ENCODE results near the gene LIN54.
A peak's percentile ranks its signal among the peaks of the same experiment; 100 is the strongest.

LIN54 gene

GRCh38 chr4:82891707-82892466 is 118.7 kb downstream of the LIN54 start:
- DNase-seq (ENCODE audit: low read depth), result no peak

GRCh38 chr4:82890901-82891706 is 119.5 kb downstream of the LIN54 start, which contains the start of gene SEC31A:
TSS of gene SEC31A (minus strand) at chr4:82891153. CDS start at chr4:82881936, 9,217 bp downstream.
- DNase-seq (ENCODE audit: low read depth), result peak; percentile 93

GRCh38 chr4:82890528-82890900 is 120.1 kb downstream of the LIN54 start:
- no peak for DNase-seq (ENCODE audit: low read depth)

GRCh38 chr4:82889287-82889686 is 121.3 kb downstream of the LIN54 start:
- no peak for DNase-seq (ENCODE audit: low read depth)

GRCh38 chr4:82886147-82886942 is 124.3 kb downstream of the LIN54 start:
- DNase-seq (ENCODE audit: low read depth), result no peak

- DNase-seq (ENCODE audit: low read depth), result no peak
These were observed 125.2 kb downstream of the LIN54 start for GRCh38 chr4:82885410-82885809.

All from activated T-cell treated with anti-CD3 and anti-CD28 coated beads for 1 hour (primary cell).